A549 (cell line): ENCODE data around the gene ATP2C1. TPM values are rescaled to one million over a fixed set of nuclear protein-coding genes. Genes with fewer than 3 reads are reported as not detected.
"Not testable (repeated sequence)": the region's sequence is repeated elsewhere in the genome, so short reads cannot be mapped to it uniquely, and the experiment has no call there.

Source experiments
- ATAC-seq, 2 experiments: fragments of 200-7000 bp in 1 of 2; fragments of >200 bp in 1 of 2; cut with Nextera tagmentation in 1 of 2; cut with Tn5 transposase in 1 of 2; 3 replicates each; pipeline versions ENCODE4 v1.8.0 to v1.9.1; 2018 to 2020; ENCODE audit warnings: mild to moderate bottlenecking in 1 of 2, moderate library complexity in 1 of 2
- CTCF ChIA-PET: fragments of 300-600 bp; sonication (Branson Sonifier 250); formaldehyde crosslinking; extraction: SDS; loops from one replicate; lab custom pipeline; 2021; ENCODE audit warnings: antibody characterized with exemption, inconsistent platforms; lab: Yijun Ruan, JAX
- POLR2A ChIA-PET: fragments of 350-600 bp; formaldehyde crosslinking; extraction: SDS; loops from one replicate; lab custom pipeline; 2021; ENCODE audit warnings: antibody characterized with exemption, inconsistent platforms; lab: Yijun Ruan, JAX
- DNase-seq, 2 experiments: peaks; one replicate each; pipeline versions ENCODE4 v3.0.0 to v3.0.0-alpha.2; 2011 to 2016; ENCODE audit warnings: low read depth in 1 of 2, low spot score in 1 of 2
- FAIRE-seq: peaks from 2 replicates; lab custom pipeline; 2011; peaks lifted over from hg19 to GRCh38; lab: Jason Lieb, UNC
- H3K27ac ChIP-seq, 2 experiments: fragments of >200 bp; sonication (Bioruptor Twin); formaldehyde crosslinking; 3 replicates each; pipeline ENCODE4 v1.5.1; 2016 to 2017
- H3K4me1 ChIP-seq: fragments of >200 bp; sonication (Bioruptor Twin); formaldehyde crosslinking; 3 replicates; pipeline ENCODE4 v1.6.1; 2016
- H3K4me2 ChIP-seq: fragments of >200 bp; sonication (Bioruptor Twin); formaldehyde crosslinking; 3 replicates; pipeline ENCODE4 v1.6.1; 2016
- H3K4me3 ChIP-seq: fragments of >200 bp; sonication (Bioruptor Twin); formaldehyde crosslinking; 3 replicates; pipeline ENCODE4 v1.5.1; 2016
- H3K9me3 ChIP-seq: fragments of >200 bp; sonication (Bioruptor Twin); formaldehyde crosslinking; 3 replicates; pipeline ENCODE4 v1.6.1; 2016
- ATOH8 ChIP-seq: fragments of 250-450 bp; sonication (Bioruptor Pico); IDR thresholded peaks from 2 replicates; pipeline ENCODE4 v1.5.0; 2020; ENCODE audit warnings: low read depth, mild to moderate bottlenecking, moderate library complexity
- BHLHE40 ChIP-seq: IDR thresholded peaks from 2 replicates; pipeline ENCODE4 v1.6.1; 2012; ENCODE audit warnings: low read depth, low read length, inconsistent platforms
- CBX2 ChIP-seq: fragments of 200-600 bp; sonication (generic); IDR thresholded peaks from 2 replicates; pipeline ENCODE4 v1.6.1; 2016; ENCODE audit warnings: low read depth, mild to moderate bottlenecking, borderline replicate concordance
- CEBPB ChIP-seq, 2 experiments: fragments of >200 bp in 1 of 2; sonication (Bioruptor Twin) in 1 of 2; formaldehyde crosslinking in 1 of 2; IDR thresholded peaks; 2 replicates each; pipeline ENCODE4 v1.6.1; 2012 to 2016
- CHD2 ChIP-seq: fragments of 150-350 bp; IDR thresholded peaks from 2 replicates; pipeline ENCODE4 v1.6.1; 2014; ENCODE audit warnings: low read length; ENCODE audit not compliant: partially characterized antibody
- EP300 ChIP-seq, 2 experiments: fragments of >200 bp; sonication (Bioruptor Twin); formaldehyde crosslinking; IDR thresholded peaks; 2 replicates in 1 of 2; 3 replicates in 1 of 2; pipeline ENCODE4 v1.6.1; 2016 to 2017
- FOSB ChIP-seq: fragments of 250-450 bp; sonication (Bioruptor Pico); IDR thresholded peaks from 2 replicates; pipeline ENCODE4 v1.5.0; 2020; ENCODE audit warnings: mild to moderate bottlenecking, moderate library complexity
- FOSL2 ChIP-seq, 2 experiments: fragments of 450-650 bp in 1 of 2; fragments of >200 bp in 1 of 2; sonication (Bioruptor Twin) in 1 of 2; formaldehyde crosslinking; IDR thresholded peaks; 2 replicates each; pipeline versions ENCODE4 v1.5.0 to v1.6.1; 2016 to 2020; ENCODE audit warnings: mild to moderate bottlenecking in 1 of 2, moderate library complexity in 1 of 2
- FOXS1 ChIP-seq: fragments of 250-450 bp; sonication (Bioruptor Pico); IDR thresholded peaks from 2 replicates; pipeline ENCODE4 v1.5.0; 2020; ENCODE audit warnings: mild to moderate bottlenecking, moderate library complexity
- GATA3 ChIP-seq: IDR thresholded peaks from 2 replicates; pipeline ENCODE4 v1.6.1; 2012; ENCODE audit warnings: borderline replicate concordance
- HEYL ChIP-seq: fragments of 250-450 bp; sonication (Bioruptor Pico); IDR thresholded peaks from 2 replicates; pipeline ENCODE4 v1.8.0; 2021; ENCODE audit warnings: mild to moderate bottlenecking, moderate library complexity
- JUN ChIP-seq, 2 experiments: fragments of >200 bp; sonication (Bioruptor Twin); formaldehyde crosslinking; IDR thresholded peaks; 2 replicates in 1 of 2; 3 replicates in 1 of 2; pipeline ENCODE4 v1.6.1; 2016 to 2017
- KDM5A ChIP-seq: fragments of 200-600 bp; sonication (generic); IDR thresholded peaks from 2 replicates; pipeline ENCODE4 v1.6.1; 2016; ENCODE audit warnings: antibody characterized with exemption, mild to moderate bottlenecking
- MYC ChIP-seq: IDR thresholded peaks from 2 replicates; pipeline ENCODE4 v1.6.1; 2012; ENCODE audit warnings: mild to moderate bottlenecking, inconsistent platforms, low read length, improper control_type of control experiment, borderline replicate concordance
- NR3C1 ChIP-seq: fragments of >200 bp; sonication (Bioruptor Twin); formaldehyde crosslinking; IDR thresholded peaks from 3 replicates; pipeline ENCODE4 v1.6.1; 2017
- PBX3 ChIP-seq: IDR thresholded peaks from 2 replicates; pipeline ENCODE4 v1.6.1; 2012
- PHF8 ChIP-seq: fragments of 200-600 bp; sonication (generic); IDR thresholded peaks from 2 replicates; pipeline ENCODE4 v1.6.1; 2016; ENCODE audit warnings: low read depth, mild to moderate bottlenecking, antibody characterized with exemption, moderate library complexity, borderline replicate concordance
- POLR2A ChIP-seq: IDR thresholded peaks from 2 replicates; pipeline ENCODE4 v1.6.1; 2012; ENCODE audit warnings: mild to moderate bottlenecking, low read length
- RAD21 ChIP-seq, 2 experiments: fragments of >200 bp in 1 of 2; sonication (Bioruptor Twin) in 1 of 2; formaldehyde crosslinking in 1 of 2; IDR thresholded peaks in 1 of 2; conservative IDR thresholded peaks in 1 of 2; 2 replicates in 1 of 2; 3 replicates in 1 of 2; pipeline ENCODE4 v1.6.1; 2012 to 2018; ENCODE audit warnings: inconsistent platforms in 1 of 2
- RARB ChIP-seq: fragments of 250-450 bp; sonication (Bioruptor Pico); IDR thresholded peaks from 2 replicates; pipeline ENCODE4 v1.8.0; 2021; ENCODE audit warnings: mild to moderate bottlenecking, moderate library complexity
- SMC3 ChIP-seq: fragments of >200 bp; sonication (Bioruptor Twin); formaldehyde crosslinking; IDR thresholded peaks from 3 replicates; pipeline ENCODE4 v1.6.1; 2018; ENCODE audit warnings: inconsistent platforms
- TFCP2L1 ChIP-seq: fragments of 250-450 bp; sonication (Bioruptor Pico); IDR thresholded peaks from 2 replicates; pipeline ENCODE4 v1.5.0; 2021; ENCODE audit warnings: mild to moderate bottlenecking
- USF2 ChIP-seq: fragments of 450-650 bp; IDR thresholded peaks from 2 replicates; pipeline ENCODE4 v1.6.1; 2014; ENCODE audit warnings: antibody characterized with exemption
- ZFP36 ChIP-seq: fragments of 450-650 bp; IDR thresholded peaks from 2 replicates; pipeline ENCODE4 v1.6.1; 2014; ENCODE audit warnings: borderline replicate concordance; ENCODE audit not compliant: partially characterized antibody
- ZSCAN20 ChIP-seq: fragments of 250-450 bp; sonication (Bioruptor Pico); IDR thresholded peaks from 2 replicates; pipeline ENCODE4 v1.8.0; 2022; ENCODE audit warnings: mild to moderate bottlenecking, moderate library complexity
- WGBS: methylation state at CpG from one replicate; pipeline ENCODE4 v1.1.6; 2017; ENCODE audit errors: missing lambda C conversion rate; 5-methylcytosine and 5-hydroxymethylcytosine counted together
- polyA plus RNA-seq, 4 experiments: library from polyadenylated mRNA; depleted of rRNA in 3 of 4; stranded (reverse); fragments of >200 nt; fragmentation: RNase III in 1 of 4; extraction: RNeasy Plus Mini Kit Qiagen cat#74134 plus additional on column Dnase treatment in 1 of 4; gene quantifications; 2 replicates in 3 of 4; 3 replicates in 1 of 4; pipeline ENCODE4 v1.2.3, GENCODE V29; 2011 to 2017
- TF ChIP-seq, protein P1 (sequence below): fragments of >200 bp; sonication (Bioruptor Twin); formaldehyde crosslinking; IDR thresholded peaks from 2 replicates; pipeline ENCODE4 v1.6.1; 2016

ATP2C1 gene
- polyA plus RNA-seq, 2 of the 4 experiments (the other 2 are of a cell fraction) = 48.1 to 74.3 TPM

- FAIRE-seq (no peak), ATAC-seq (peak in 1 of 2 experiments; percentile 54; a peak in 2 of 6 replicates), DNase-seq (peak in 1 of 2 experiments; percentile 12)
- ChIA-PET CTCF (interaction anchor here (1.8 to 2.8 kb wide), 2 partner anchors 999 to 1002 kb away, joined by 4 to 9 read pairs; partner anchors contain the start of gene CPNE4), POLR2A (interaction anchor here (0.9 kb wide), 1 partner anchor 10 kb away, joined by 3 read pairs; the partner anchor contains the start of genes ASTE1 and NEK11)
- Histone ChIP-seq H3K4me1 (peaks cover 12% of the 10 kb centered on the region), H3K27ac (no peak overlapping the region), H3K4me3 (no peak overlapping the region), H3K4me2 (peak overlapping the region; percentile 43; the same call in 2 of the 3 replicates), H3K9me3 (no peaks in the 10 kb centered on the region)
- TF ChIP-seq NR3C1 = no peak
- no peak for TF ChIP-seq KDM5A
- TF ChIP-seq, protein P1, sequence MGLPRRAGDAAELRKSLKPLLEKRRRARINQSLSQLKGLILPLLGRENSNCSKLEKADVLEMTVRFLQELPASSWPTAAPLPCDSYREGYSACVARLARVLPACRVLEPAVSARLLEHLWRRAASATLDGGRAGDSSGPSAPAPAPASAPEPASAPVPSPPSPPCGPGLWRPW = no peak
- no peak for TF ChIP-seq SMC3
- no peak for TF ChIP-seq ZFP36
- no peak for TF ChIP-seq RARB (CRISPR knock-in tag)
- no peak for TF ChIP-seq HEYL (CRISPR knock-in tag)
- TF ChIP-seq POLR2A = no peak
- 0% methylated on average over 1 of the region's 1 CpG for WGBS
Measured at GRCh38 chr3:131036200-131036816, 142.4 kb downstream of the ATP2C1 start.

GRCh38 chr3:131036986-131037385, 143.1 kb downstream of the ATP2C1 start:
- no peak for FAIRE-seq

GRCh38 chr3:131038326-131038725, 144.4 kb downstream of the ATP2C1 start:
- CTCF ChIA-PET = no interaction called here
- ATAC-seq (no peak), FAIRE-seq (no peak)
- Histone ChIP-seq H3K9me3 (no peaks in the 10 kb centered on the region), H3K4me2 (no peak overlapping the region)
- TF ChIP-seq JUN (IDR thresholded peaks at IDR 0.05) (no peak), USF2 (no peak), KDM5A (no peak), ZSCAN20 (CRISPR knock-in tag) (no peak), GATA3 (no peak), CHD2 (no peak), CBX2 (no peak), MYC (no peak), POLR2A (no peak), PHF8 (no peak), FOSB (no peak), FOSL2 (IDR thresholded peaks at IDR 0.05) (no peak), FOSL2 (CRISPR knock-in tag; IDR thresholded peaks at IDR 0.05) (no peak), PBX3 (no peak)
- TF ChIP-seq, all 56 proteins: peak for 0
- H3K4me1 ChIP-seq = peaks cover 12% of the 10 kb centered on the region
- POLR2A ChIA-PET = no interaction called here
- WGBS = 45% methylated on average over 2 of the region's 2 CpGs
- no peak overlapping the region for H3K4me3 ChIP-seq
- no peak overlapping the region for H3K27ac ChIP-seq
- DNase-seq = no peak

More at GRCh38 chr3:131036986-131037385, 143.1 kb downstream of the ATP2C1 start:
- Histone ChIP-seq H3K9me3 (no peaks in the 10 kb centered on the region), H3K4me2 (no peak overlapping the region), H3K27ac (no peak overlapping the region), H3K4me1 (peaks cover 12% of the 10 kb centered on the region), H3K4me3 (no peak overlapping the region)
- TF ChIP-seq HEYL (CRISPR knock-in tag) (no peak), ZFP36 (no peak), BHLHE40 (no peak), RAD21 (conservative IDR thresholded peaks at IDR 0.05 in 1 of 2, IDR thresholded peaks at IDR 0.05 in 1 of 2) (no peak), KDM5A (no peak), JUN (IDR thresholded peaks at IDR 0.05) (no peak), ZSCAN20 (CRISPR knock-in tag) (no peak), GATA3 (no peak), TFCP2L1 (no peak), CBX2 (no peak), ATOH8 (CRISPR knock-in tag) (no peak), EP300 (IDR thresholded peaks at IDR 0.05) (no peak), FOXS1 (CRISPR knock-in tag) (no peak), CEBPB (IDR thresholded peaks at IDR 0.05) (no peak)
- DNase-seq (no peak), ATAC-seq (no peak)
- ChIA-PET CTCF (interaction anchor here (2.8 kb wide), 1 partner anchor 1001 kb away, joined by 9 read pairs; no protein-coding TSS in a partner anchor), POLR2A (interaction anchor here (0.9 kb wide), 1 partner anchor 11 kb away, joined by 3 read pairs; the partner anchor contains the start of genes ASTE1 and NEK11)
- 95% methylated on average over 5 of the region's 5 CpGs for WGBS

GRCh38 chr3:131042271-131042985, 148.5 kb downstream of the ATP2C1 start:
- H3K4me3 ChIP-seq, ATAC-seq, H3K9me3 ChIP-seq, H3K27ac ChIP-seq, FAIRE-seq, DNase-seq, POLR2A ChIA-PET, H3K4me2 ChIP-seq, H3K4me1 ChIP-seq: not testable (repeated sequence)
- 66% methylated on average over 8 of the region's 10 CpGs for WGBS
- CTCF ChIA-PET = interaction anchor here (0.7 to 1.7 kb wide), 3 partner anchors 9 to 992 kb away, joined by 3 read pairs; partner anchors contain the start of gene CPNE4
